K562 (cell line): ENCODE results near the gene DGKB. TPM values are rescaled to one million over a fixed set of nuclear protein-coding genes. Genes with fewer than 3 reads are reported as not detected.

Experiments used
- ATAC-seq: fragments of 200-7000 bp; cut with Tn5 transposase; 3 replicates; pipeline ENCODE4 v1.9.1; 2020; ENCODE audit warnings: moderate library complexity
- BruUV-seq: library from RNA; stranded (reverse); fragments of 400-500 nt; replicated peaks from 2 replicates; lab custom pipeline; 2021; lab: Mats Ljungman, UMichigan
- CTCF ChIA-PET: fragments of 300-600 bp; formaldehyde crosslinking; extraction: SDS; loops from one replicate; lab custom pipeline; 2021; ENCODE audit warnings: low intra/inter-chr PET ratio; lab: Yijun Ruan, JAX
- POLR2A ChIA-PET: fragments of 300-600, 350-650 bp; sonication (Branson Sonifier 250); formaldehyde crosslinking; extraction: SDS; loops from one replicate; lab custom pipeline; 2021; ENCODE audit warnings: antibody characterized with exemption, inconsistent platforms; lab: Yijun Ruan, JAX
- DNase-seq, 4 experiments: peaks; one replicate each; pipeline versions ENCODE4 v3.0.0 to v3.0.0-alpha.2; 2011 to 2018; ENCODE audit warnings: low spot score in 3 of 4, mixed read lengths in 3 of 4; ENCODE audit errors: extremely low read depth in 1 of 4
- FAIRE-seq: peaks from 2 replicates; lab custom pipeline; 2011; peaks lifted over from hg19 to GRCh38; lab: Jason Lieb, UNC
- H2AFZ ChIP-seq: 2 replicates; pipeline ENCODE4 v1.6.0; 2011; ENCODE audit warnings: low read depth, low read length, control low read depth, inconsistent platforms
- H3K27ac ChIP-seq: fragments of 200-600 bp; 3 replicates; pipeline ENCODE4 v1.8.0; 2011; ENCODE audit warnings: low read depth, mild to moderate bottlenecking, control low read depth, inconsistent platforms, low read length, moderate library complexity, mixed read lengths; ENCODE audit errors: extremely low read depth
- H3K27me3 ChIP-seq, 2 experiments: fragments of 300-600 bp in 1 of 2; 2 replicates in 1 of 2; 3 replicates in 1 of 2; pipeline versions ENCODE4 v1.6.0 to v1.8.0; 2011; ENCODE audit warnings: inconsistent platforms in 2 of 2, low read length in 2 of 2, mild to moderate bottlenecking in 1 of 2, mixed read lengths in 1 of 2, moderate library complexity in 1 of 2; ENCODE audit not compliant: control insufficient read depth in 2 of 2, insufficient read depth in 2 of 2
- H3K36me3 ChIP-seq: fragments of 300-600 bp; 3 replicates; pipeline ENCODE4 v1.8.0; 2011; ENCODE audit warnings: mild to moderate bottlenecking, low read length, inconsistent platforms; ENCODE audit not compliant: control insufficient read depth, insufficient read depth
- H3K4me1 ChIP-seq, 2 experiments: fragments of 200-600 bp in 1 of 2; replicated peaks in 1 of 2; 2 replicates in 1 of 2; 3 replicates in 1 of 2; pipeline versions ENCODE4 v1.5.1 to v1.8.0; 2011; ENCODE audit warnings: inconsistent platforms in 2 of 2, low read length in 2 of 2, mild to moderate bottlenecking in 1 of 2, mixed read lengths in 1 of 2, moderate library complexity in 1 of 2; ENCODE audit not compliant: control insufficient read depth in 2 of 2, insufficient read depth in 2 of 2
- H3K4me2 ChIP-seq: 2 replicates; pipeline ENCODE4 v1.6.1; 2011; ENCODE audit warnings: low read length, control low read depth, inconsistent platforms, mixed read lengths; ENCODE audit not compliant: insufficient read depth
- H3K4me3 ChIP-seq: fragments of 200-600 bp; sonication (generic), shearing (Covaris generic); 2 replicates; pipeline ENCODE4 v1.5.1; 2016; ENCODE audit warnings: control low read depth, inconsistent platforms
- H3K79me2 ChIP-seq: fragments of 200-600 bp; 3 replicates; pipeline ENCODE4 v1.8.0; 2011; ENCODE audit warnings: low read length, inconsistent platforms; ENCODE audit not compliant: control insufficient read depth, insufficient read depth
- H3K9ac ChIP-seq, 2 experiments: 2 replicates each; pipeline versions ENCODE4 v1.6.0 to v1.6.1; 2011; ENCODE audit warnings: low read depth in 2 of 2, low read length in 2 of 2, control low read depth in 1 of 2, inconsistent platforms in 1 of 2, mild to moderate bottlenecking in 1 of 2, mixed read lengths in 1 of 2; ENCODE audit not compliant: insufficient read depth in 1 of 2
- H3K9me1 ChIP-seq: one replicate; pipeline ENCODE4 v1.6.0; 2011; ENCODE audit warnings: inconsistent platforms, mild to moderate bottlenecking, low read length, moderate library complexity; ENCODE audit not compliant: control insufficient read depth, insufficient read depth
- H3K9me3 ChIP-seq: replicated peaks from 2 replicates; pipeline ENCODE4 v1.5.1; 2011; ENCODE audit warnings: low read depth, low read length, inconsistent platforms; ENCODE audit not compliant: control insufficient read depth, insufficient read depth
- H4K20me1 ChIP-seq: replicated peaks from 2 replicates; pipeline ENCODE4 v1.6.1; 2011; ENCODE audit warnings: low read length, inconsistent platforms, mixed read lengths; ENCODE audit not compliant: control insufficient read depth, insufficient read depth
- HDAC1 ChIP-seq, 2 experiments: fragments of 450-650 bp; IDR thresholded peaks; 2 replicates each; pipeline ENCODE4 v1.6.1; 2016 to 2017; ENCODE audit warnings: inconsistent platforms in 1 of 2, mild to moderate bottlenecking in 1 of 2, moderate library complexity in 1 of 2
- MXI1 ChIP-seq: IDR thresholded peaks from 2 replicates; pipeline ENCODE4 v1.6.1; 2011; ENCODE audit warnings: low read depth, mild to moderate bottlenecking, improper control_type of control experiment, low read length
- PRMT5 ChIP-seq: sonication (generic); formaldehyde crosslinking; IDR thresholded peaks from 2 replicates; pipeline ENCODE4 v1.5.0; 2020; ENCODE audit warnings: missing genetic modification reagents
- SMAD4 ChIP-seq: fragments of 250-450 bp; sonication (Bioruptor Pico); conservative IDR thresholded peaks from 2 replicates; pipeline ENCODE4 v1.8.0; 2021; ENCODE audit warnings: inconsistent platforms, mild to moderate bottlenecking, moderate library complexity
- SMC3 ChIP-seq: conservative IDR thresholded peaks from 2 replicates; pipeline ENCODE4 v1.6.1; 2011; ENCODE audit warnings: low read depth, low read length, improper control_type of control experiment; ENCODE audit not compliant: insufficient read depth
- TCF7 ChIP-seq: sonication (generic); IDR thresholded peaks from 2 replicates; pipeline ENCODE4 v1.6.1; 2016; ENCODE audit warnings: antibody characterized with exemption, borderline replicate concordance
- TGIF2 ChIP-seq: sonication (generic); formaldehyde crosslinking; IDR thresholded peaks from 2 replicates; pipeline ENCODE4 v1.8.1; 2022; ENCODE audit warnings: mild to moderate bottlenecking, missing genetic modification reagents, moderate library complexity
- ZNF76 ChIP-seq: fragments of 250-450 bp; sonication (Bioruptor Pico); IDR thresholded peaks from 2 replicates; pipeline ENCODE4 v1.4.0; 2020; ENCODE audit warnings: mild to moderate bottlenecking, moderate library complexity, borderline replicate concordance
- ZZZ3 ChIP-seq: fragments of 450-650 bp; IDR thresholded peaks from 2 replicates; pipeline ENCODE4 v1.6.1; 2016; ENCODE audit warnings: antibody characterized with exemption, mild to moderate bottlenecking, moderate library complexity
- WGBS: fragments of 100-300 bp; shearing (Covaris generic); methylation state at CpG from one replicate; pipeline ENCODE4 v1.1.6; 2016; ENCODE audit warnings: low coverage, mixed read lengths; ENCODE audit not compliant: insufficient coverage; ENCODE audit errors: missing lambda C conversion rate; 5-methylcytosine and 5-hydroxymethylcytosine counted together
- in situ Hi-C: fragments of 300-500 bp; cut with MboI; formaldehyde crosslinking; loops from 4 replicates; pipeline ENCODE4 v1.15.0; 2018; ENCODE audit warnings: inconsistent platforms, mixed read lengths
- intact Hi-C: fragments of 100-400 bp; cut with micrococcal nuclease; formaldehyde crosslinking; loops from 2 replicates; pipeline ENCODE4 v1.14.2; 2022
- polyA plus RNA-seq, 8 experiments: library from polyadenylated mRNA; depleted of rRNA in 4 of 8; stranded (reverse) in 5 of 8; unstranded in 3 of 8; fragments of >200 nt; fragmentation: Nextera tagmentation in 2 of 8; fragmentation: Illumina TruSeq in 1 of 8; extraction: Ambion mirVana in 2 of 8; extraction: Trizol in 1 of 8; gene quantifications; 2 replicates each; pipeline versions ENCODE4 v1.2.1 to v1.2.3, GENCODE V29; 2011 to 2014; ENCODE audit warnings: inconsistent platforms in 1 of 8, missing spikeins in 1 of 8
- total RNA-seq, 7 experiments: library from RNA; depleted of rRNA in 6 of 7; stranded (reverse); fragments of >200 nt in 6 of 7; fragmentation: Illumina TruSeq in 2 of 7; extraction: Trizol in 2 of 7; gene quantifications; 2 replicates each; pipeline versions ENCODE4 v1.2.1 to v1.2.3, GENCODE V29; 2011 to 2021; ENCODE audit warnings: low replicate concordance in 1 of 7
- TF ChIP-seq, protein P1 (sequence below): fragments of 250-450 bp; sonication (Bioruptor Pico); IDR thresholded peaks from 2 replicates; pipeline ENCODE4 v1.9.0; 2021; ENCODE audit warnings: mild to moderate bottlenecking, inconsistent platforms
- TF ChIP-seq, protein P2 (sequence below): fragments of 250-450 bp; sonication (Bioruptor Pico); IDR thresholded peaks from 2 replicates; pipeline ENCODE4 v1.9.0; 2021; ENCODE audit warnings: mild to moderate bottlenecking
- TF ChIP-seq, protein P3 (sequence below): fragments of 450-650 bp; conservative IDR thresholded peaks from 2 replicates; pipeline ENCODE4 v1.6.1; 2016; ENCODE audit warnings: missing genetic modification characterization, low read depth, mild to moderate bottlenecking, control low read depth, missing compliant biosample characterization
- TF ChIP-seq, protein P4 (sequence below), 2 experiments: fragments of 450-650 bp in 1 of 2; sonication (generic) in 1 of 2; formaldehyde crosslinking in 1 of 2; IDR thresholded peaks in 1 of 2; conservative IDR thresholded peaks in 1 of 2; 2 replicates each; pipeline versions ENCODE4 v1.6.1 to v1.8.1; 2016 to 2023; ENCODE audit warnings: mild to moderate bottlenecking in 2 of 2, moderate library complexity in 2 of 2, inconsistent platforms in 1 of 2, missing genetic modification reagents in 1 of 2
- TF ChIP-seq, protein P5 (sequence below), 2 experiments: fragments of 450-650 bp; IDR thresholded peaks; 2 replicates each; pipeline ENCODE4 v1.6.1; 2016

Gene DGKB
- total and polyA plus RNA-seq, 9 of the 15 experiments (the other 6 are each of a cell fraction or from before 2014, with no cell fraction given), result 0.01 TPM; not detected in 8

DNA sequence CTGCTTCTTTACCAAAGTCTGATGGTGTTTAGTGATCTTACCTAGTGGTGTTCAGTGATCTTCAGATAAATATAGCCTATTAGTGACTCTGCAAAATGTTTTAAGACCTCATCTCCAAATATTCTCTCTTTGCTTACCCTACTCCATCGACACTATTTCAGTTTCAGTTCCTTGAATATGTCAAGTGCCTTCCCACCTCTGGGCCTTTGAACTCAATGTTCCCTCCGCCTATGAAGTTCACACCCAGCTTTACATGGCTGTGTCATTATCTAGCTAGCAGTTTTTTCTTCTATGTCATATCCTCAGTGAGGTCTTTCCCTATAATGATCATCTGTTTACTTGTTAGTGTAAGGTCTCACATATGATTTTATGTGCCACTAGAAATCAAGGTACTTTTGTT, 322.6 kb downstream of the DGKB start (continued):
- TF ChIP-seq, protein P1, sequence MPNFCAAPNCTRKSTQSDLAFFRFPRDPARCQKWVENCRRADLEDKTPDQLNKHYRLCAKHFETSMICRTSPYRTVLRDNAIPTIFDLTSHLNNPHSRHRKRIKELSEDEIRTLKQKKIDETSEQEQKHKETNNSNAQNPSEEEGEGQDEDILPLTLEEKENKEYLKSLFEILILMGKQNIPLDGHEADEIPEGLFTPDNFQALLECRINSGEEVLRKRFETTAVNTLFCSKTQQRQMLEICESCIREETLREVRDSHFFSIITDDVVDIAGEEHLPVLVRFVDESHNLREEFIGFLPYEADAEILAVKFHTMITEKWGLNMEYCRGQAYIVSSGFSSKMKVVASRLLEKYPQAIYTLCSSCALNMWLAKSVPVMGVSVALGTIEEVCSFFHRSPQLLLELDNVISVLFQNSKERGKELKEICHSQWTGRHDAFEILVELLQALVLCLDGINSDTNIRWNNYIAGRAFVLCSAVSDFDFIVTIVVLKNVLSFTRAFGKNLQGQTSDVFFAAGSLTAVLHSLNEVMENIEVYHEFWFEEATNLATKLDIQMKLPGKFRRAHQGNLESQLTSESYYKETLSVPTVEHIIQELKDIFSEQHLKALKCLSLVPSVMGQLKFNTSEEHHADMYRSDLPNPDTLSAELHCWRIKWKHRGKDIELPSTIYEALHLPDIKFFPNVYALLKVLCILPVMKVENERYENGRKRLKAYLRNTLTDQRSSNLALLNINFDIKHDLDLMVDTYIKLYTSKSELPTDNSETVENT (CRISPR knock-in tag), result no peak

DNA sequence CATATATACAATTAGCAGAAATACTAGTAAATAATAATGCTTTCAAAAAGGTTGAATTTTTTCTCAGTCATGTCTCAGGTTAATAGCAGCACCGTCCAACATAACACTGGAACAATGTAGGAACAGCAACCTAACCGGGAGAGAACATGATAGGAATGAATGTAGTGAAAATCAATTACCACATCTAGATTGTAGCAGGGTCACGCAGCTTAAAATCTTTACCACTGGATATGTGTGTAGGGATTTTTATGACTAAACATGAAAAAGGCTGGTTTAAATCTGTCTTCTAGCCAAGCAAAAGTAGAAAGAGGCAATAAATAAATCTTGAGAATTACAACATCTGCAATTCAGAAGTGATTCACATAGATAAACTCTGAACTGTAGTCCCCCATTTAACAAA, 326.0 kb downstream of the DGKB start:
- Histone ChIP-seq H3K4me2 (no peak overlapping the region), H3K4me1 (no peaks in the 10 kb centered on the region), H4K20me1 (no peaks in the 10 kb centered on the region), H3K79me2 (no peaks in the 10 kb centered on the region), H3K27me3 (no peaks in the 10 kb centered on the region), H3K4me3 (no peak overlapping the region), H2AFZ (no peak overlapping the region), H3K36me3 (no peaks in the 10 kb centered on the region), H3K9me1 (no peaks in the 10 kb centered on the region), H3K9ac (no peak overlapping the region), H3K27ac (no peak overlapping the region), H3K9me3 (no peaks in the 10 kb centered on the region)
- no TSS peak for BruUV-seq
- intact Hi-C loops, result no loop called here
- ATAC-seq (no peak), DNase-seq (no peak), FAIRE-seq (no peak)
- ChIA-PET CTCF (no interaction called here), POLR2A (interaction anchor here (0.6 kb wide), 1 partner anchor 268 kb away, joined by 3 read pairs; no protein-coding TSS in a partner anchor)
- 0% methylated on average over 3 of the region's 3 CpGs for WGBS
- in situ Hi-C loops, result no loop called here
- TF ChIP-seq PRMT5 (CRISPR knock-in tag) (no peak), TGIF2 (CRISPR knock-in tag) (no peak), SMAD4 (CRISPR knock-in tag) (no peak), MXI1 (no peak), ZZZ3 (no peak), ZNF76 (CRISPR knock-in tag) (no peak), HDAC1 (IDR thresholded peaks at IDR 0.05) (no peak), TCF7 (no peak), SMC3 (no peak)
- TF ChIP-seq, protein P2, sequence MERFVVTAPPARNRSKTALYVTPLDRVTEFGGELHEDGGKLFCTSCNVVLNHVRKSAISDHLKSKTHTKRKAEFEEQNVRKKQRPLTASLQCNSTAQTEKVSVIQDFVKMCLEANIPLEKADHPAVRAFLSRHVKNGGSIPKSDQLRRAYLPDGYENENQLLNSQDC, result no peak
- TF ChIP-seq, protein P3, sequence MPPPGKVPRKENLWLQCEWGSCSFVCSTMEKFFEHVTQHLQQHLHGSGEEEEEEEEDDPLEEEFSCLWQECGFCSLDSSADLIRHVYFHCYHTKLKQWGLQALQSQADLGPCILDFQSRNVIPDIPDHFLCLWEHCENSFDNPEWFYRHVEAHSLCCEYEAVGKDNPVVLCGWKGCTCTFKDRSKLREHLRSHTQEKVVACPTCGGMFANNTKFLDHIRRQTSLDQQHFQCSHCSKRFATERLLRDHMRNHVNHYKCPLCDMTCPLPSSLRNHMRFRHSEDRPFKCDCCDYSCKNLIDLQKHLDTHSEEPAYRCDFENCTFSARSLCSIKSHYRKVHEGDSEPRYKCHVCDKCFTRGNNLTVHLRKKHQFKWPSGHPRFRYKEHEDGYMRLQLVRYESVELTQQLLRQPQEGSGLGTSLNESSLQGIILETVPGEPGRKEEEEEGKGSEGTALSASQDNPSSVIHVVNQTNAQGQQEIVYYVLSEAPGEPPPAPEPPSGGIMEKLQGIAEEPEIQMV (tag), result no peak
- TF ChIP-seq, protein P4, sequence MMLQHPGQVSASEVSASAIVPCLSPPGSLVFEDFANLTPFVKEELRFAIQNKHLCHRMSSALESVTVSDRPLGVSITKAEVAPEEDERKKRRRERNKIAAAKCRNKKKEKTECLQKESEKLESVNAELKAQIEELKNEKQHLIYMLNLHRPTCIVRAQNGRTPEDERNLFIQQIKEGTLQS (IDR thresholded peaks at IDR 0.05), result no peak
- TF ChIP-seq, protein P4 (CRISPR knock-in tag; conservative IDR thresholded peaks at IDR 0.05), result no peak
- TF ChIP-seq, protein P5, sequence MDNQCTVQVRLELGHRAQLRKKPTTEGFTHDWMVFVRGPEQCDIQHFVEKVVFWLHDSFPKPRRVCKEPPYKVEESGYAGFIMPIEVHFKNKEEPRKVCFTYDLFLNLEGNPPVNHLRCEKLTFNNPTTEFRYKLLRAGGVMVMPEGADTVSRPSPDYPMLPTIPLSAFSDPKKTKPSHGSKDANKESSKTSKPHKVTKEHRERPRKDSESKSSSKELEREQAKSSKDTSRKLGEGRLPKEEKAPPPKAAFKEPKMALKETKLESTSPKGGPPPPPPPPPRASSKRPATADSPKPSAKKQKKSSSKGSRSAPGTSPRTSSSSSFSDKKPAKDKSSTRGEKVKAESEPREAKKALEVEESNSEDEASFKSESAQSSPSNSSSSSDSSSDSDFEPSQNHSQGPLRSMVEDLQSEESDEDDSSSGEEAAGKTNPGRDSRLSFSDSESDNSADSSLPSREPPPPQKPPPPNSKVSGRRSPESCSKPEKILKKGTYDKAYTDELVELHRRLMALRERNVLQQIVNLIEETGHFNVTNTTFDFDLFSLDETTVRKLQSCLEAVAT (IDR thresholded peaks at IDR 0.05), result no peak
